DMS79 treated with DMSO at 0.1 percent for 48 hours (cell line): ENCODE data around the gene SH2B3.
A peak's percentile ranks its signal among the peaks of the same experiment; 100 is the strongest.

Source experiments
- DNase-seq: peaks from one replicate; lab custom pipeline; 2025; lab: John Stamatoyannopoulos, UW

SH2B3 gene

GRCh38 chr12:111428728-111429175, 23.0 kb downstream of the SH2B3 start:
- no peak for DNase-seq

- DNase-seq, result no peak
These were observed 24.2 kb downstream of the SH2B3 start for GRCh38 chr12:111429828-111430432.

- DNase-seq, result no peak
These were observed 25.0 kb downstream of the SH2B3 start for GRCh38 chr12:111430433-111431353.

GRCh38 chr12:111431772-111432171, 26.0 kb downstream of the SH2B3 start:
- DNase-seq, result no peak

- DNase-seq, result no peak
These were observed 28.3 kb downstream of the SH2B3 start for GRCh38 chr12:111434049-111434448.

- DNase-seq, result no peak
These were observed 29.1 kb downstream of the SH2B3 start for GRCh38 chr12:111434680-111435338.

GRCh38 chr12:111435661-111436201, 30.0 kb downstream of the SH2B3 start:
- no peak for DNase-seq

- no peak for DNase-seq
These were observed 30.5 kb downstream of the SH2B3 start for GRCh38 chr12:111436266-111436665.

- DNase-seq, result no peak
These were observed 31.1 kb downstream of the SH2B3 start for GRCh38 chr12:111436811-111437210.

- no peak for DNase-seq
These were observed 32.2 kb downstream of the SH2B3 start for GRCh38 chr12:111437816-111438454.

- DNase-seq, result peak; percentile 67
These were observed 32.8 kb downstream of the SH2B3 start for GRCh38 chr12:111438481-111438880.

GRCh38 chr12:111439657-111440151, 34.0 kb downstream of the SH2B3 start:
- no peak for DNase-seq

- DNase-seq, result no peak
These were observed 34.4 kb downstream of the SH2B3 start for GRCh38 chr12:111440152-111440551.

- DNase-seq, result no peak
These were observed 34.9 kb downstream of the SH2B3 start for GRCh38 chr12:111440631-111441030.

GRCh38 chr12:111441107-111441928, 35.6 kb downstream of the SH2B3 start:
- no peak for DNase-seq

- no peak for DNase-seq
These were observed 36.8 kb downstream of the SH2B3 start for GRCh38 chr12:111442301-111443045.

- DNase-seq, result no peak
These were observed 37.4 kb downstream of the SH2B3 start for GRCh38 chr12:111443086-111443485.

- no peak for DNase-seq
These were observed 37.9 kb downstream of the SH2B3 start for GRCh38 chr12:111443586-111443985.

GRCh38 chr12:111444314-111444924, 38.7 kb downstream of the SH2B3 start:
- DNase-seq, result no peak
